Measurements from ENCODE around the gene OTUD5.
A peak's percentile ranks its signal among the peaks of the same experiment; 100 is the strongest.
"Not testable (repeated sequence)": the region's sequence is repeated elsewhere in the genome, so short reads cannot be mapped to it uniquely, and the experiment has no call there.

OTUD5 gene

DNA sequence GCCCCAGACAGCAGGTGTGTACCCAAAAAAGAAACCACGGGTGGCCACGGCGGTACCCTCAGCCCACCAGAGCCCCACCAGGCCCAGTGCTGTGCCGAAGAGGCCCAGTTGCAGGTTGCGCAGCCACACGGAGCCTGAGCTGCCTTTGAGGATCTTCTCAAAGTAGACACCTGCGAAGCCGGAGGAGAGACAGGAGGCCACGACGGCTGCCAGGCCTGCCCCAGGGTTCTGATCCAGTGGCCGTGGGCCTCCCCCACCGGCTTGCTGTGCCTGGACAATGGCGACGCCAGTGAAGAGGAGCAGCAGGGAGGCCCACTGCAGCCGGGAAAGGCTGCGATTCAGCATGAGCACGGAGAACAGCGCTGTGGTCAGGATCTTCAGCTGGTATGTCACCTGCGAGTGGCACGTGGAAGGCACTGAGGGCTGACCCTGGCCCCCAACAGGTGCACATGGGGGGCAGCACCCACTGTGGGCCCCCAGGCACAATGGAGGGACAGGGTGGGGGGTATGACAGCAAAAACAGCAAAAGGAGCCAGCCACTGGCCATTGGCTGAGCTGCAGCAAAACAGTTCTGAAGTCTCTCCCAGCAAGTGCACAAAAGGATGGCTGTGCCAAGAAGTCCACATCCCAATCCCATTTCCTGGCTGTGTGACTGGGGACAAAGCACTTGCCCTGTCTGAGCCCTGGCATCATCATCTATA lies 52.2 kb downstream of the OTUD5 start:
- DNase-seq = no peak

DNA sequence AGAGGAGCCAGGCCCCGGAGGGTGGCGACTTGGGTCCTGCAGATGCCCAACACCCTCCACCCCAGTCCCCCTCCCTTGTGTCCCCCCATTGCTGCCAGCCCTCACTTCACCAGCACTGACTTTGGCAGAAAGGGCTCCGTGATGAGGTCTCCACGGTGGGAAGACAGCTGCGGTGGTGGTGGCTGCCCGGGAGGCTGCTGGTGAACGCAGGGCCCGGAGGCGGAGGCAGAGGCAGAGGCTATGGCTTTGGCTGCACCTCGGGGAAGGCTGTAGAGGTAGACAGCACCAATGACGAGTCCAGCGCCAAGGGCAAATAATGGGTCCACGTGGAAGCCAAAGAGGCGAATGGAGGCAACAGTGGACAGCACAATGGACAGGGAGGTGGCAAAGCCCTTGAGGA lies 52.8 kb downstream of the OTUD5 start:
- no peak for DNase-seq

DNA sequence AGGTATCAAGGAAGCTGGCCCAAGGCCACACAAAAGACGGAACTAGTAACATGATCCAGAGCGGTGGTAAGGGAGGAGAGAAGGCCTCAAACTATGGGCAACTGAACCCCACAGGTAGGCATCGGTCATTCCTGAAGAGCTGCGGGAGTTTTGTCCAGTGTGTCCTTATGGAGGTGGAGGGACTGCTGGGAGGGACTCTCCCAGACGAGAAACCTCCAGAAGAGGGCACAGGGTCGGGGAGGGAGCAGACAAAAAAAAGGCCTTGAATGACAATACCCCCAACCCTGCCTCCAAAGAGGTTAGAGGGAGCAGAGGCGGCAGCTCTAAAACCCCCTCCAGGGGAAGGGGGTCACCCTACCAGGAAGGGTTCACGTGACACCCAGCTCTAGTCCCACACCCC lies 53.2 kb downstream of the OTUD5 start:
- DNase-seq = no peak

DNA sequence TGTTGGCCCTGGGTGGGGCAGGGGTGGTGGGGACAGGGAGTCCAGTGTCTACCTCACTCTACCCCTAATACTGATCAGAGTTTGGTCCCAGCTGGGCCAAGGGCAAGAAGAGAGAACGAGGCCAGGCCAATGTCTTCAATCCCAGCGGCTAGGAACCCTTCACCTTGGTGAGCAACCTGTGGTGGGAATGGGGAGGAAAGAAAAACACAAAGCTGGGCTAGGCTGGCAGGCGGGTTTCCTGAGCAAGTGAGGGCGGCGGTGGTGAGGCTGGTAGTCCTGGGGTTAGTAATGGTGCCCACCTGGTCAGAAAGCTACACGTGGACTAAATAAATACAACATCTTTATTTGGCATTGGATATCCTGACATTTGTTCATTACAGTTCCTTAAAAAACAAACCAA lies 54.1 kb downstream of the OTUD5 start:
- DNase-seq = no peak

DNA sequence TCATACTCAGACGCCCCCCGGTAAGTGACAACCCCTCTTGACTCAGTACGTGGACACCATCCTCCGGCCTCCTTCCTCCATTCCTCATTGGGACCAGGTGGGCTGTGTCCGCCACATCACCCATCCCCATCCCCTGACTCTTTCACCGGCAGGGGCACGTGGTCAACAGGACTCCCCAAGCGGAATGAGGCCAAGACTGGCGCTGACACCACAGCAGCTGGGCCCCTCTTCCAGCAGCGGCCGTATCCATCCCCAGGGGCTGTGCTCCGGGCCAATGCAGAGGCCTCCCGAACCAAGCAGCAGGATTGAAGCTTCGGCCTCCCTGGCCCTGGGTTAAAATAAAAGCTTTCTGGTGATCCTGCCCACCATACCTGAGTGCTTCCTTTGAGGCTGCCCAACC lies 54.6 kb downstream of the OTUD5 start:
- DNase-seq = no peak

DNA sequence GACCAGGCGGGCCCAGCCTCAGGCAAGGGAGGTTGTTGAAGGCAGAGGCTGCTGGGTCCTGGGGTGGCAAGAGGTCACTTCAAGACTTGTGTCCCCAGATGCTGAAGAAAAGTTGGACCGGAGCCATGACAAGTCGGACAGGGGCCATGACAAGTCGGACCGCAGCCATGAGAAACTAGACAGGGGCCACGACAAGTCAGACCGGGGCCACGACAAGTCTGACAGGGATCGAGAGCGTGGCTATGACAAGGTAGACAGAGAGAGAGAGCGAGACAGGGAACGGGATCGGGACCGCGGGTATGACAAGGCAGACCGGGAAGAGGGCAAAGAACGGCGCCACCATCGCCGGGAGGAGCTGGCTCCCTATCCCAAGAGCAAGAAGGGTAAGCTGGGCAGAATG lies 55.3 kb downstream of the OTUD5 start:
- DNase-seq = no peak

DNA sequence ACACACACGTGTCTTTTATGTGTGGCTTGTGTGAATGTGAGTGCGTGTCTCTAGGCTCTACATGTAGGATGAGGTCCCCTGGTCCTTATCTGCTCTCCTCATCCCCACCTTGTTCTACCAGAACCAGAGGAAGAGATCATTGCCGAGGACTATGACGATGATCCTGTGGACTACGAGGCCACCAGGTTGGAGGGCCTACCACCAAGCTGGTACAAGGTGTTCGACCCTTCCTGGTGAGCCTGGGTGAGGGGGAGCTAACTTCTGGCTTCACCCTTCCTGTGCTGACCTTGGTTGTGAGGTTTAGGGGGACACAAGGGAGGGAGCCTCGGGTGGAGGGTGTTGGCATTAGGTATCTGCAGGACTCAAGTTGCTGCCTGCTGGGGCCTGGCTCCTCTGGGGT lies 56.3 kb downstream of the OTUD5 start:
- no peak for DNase-seq

DNA sequence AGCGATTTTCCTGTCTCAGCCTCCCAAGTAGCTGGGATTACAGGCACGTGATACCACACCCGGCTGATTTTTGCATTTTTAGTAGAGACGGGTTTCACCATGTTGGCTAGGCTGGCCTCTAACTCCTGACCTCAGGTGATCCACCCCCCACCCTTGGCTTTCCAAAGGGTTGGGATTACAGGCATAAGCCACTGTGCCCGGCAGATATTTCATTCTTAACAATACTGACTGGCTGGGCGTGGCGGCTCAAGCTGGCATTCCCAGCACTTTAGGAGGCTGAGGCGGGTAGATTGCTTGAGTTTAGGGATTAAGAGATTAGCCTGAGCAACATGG lies 58.4 kb downstream of the OTUD5 start:
- DNase-seq = no peak

DNA sequence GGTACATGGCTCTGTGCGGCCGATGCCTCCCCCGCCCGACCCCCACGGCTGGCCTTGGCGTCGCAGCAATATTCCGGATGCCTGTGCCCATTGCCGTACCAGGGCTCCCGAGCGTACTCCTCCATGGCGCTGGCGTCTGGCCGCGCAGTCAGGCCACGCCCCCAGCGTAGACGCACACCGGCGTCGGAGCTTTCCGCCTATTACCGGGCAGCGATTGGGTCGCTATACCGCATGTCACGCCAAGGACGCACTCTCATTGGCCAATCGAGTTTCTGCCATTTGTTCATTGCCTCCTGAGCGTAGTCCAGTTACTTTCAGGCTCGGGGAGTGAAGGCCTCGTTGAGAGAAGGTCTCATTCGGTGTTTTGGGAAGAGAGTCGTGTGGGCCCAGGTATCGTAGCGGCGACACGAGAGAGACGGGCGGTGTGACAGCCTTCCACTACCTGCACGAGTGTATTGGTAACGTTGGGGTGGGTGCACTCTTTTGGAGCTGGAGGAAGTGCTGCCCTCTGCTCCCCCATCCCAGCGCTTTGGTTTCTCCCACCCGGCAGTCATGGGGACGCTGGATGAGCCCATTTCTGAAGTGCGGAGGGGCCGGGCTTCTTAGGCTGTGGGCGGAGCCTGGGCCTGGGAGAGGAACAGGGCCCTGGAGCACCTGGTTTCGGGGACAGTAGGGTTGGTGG lies 59.6 kb downstream of the OTUD5 start, which contains the start of the genes PQBP1 and TIMM17B:
Gene PQBP1, plus strand, starts transcription at position 306 of the 682 bp plus-strand sequence. CDS start 580 bp downstream, outside the sequence.
Gene TIMM17B, minus strand, starts transcription at position 144 of the 682 bp plus-strand sequence. Its CDS starts 19 bp downstream, at position 125.
- peak; percentile 67 to 76 for DNase-seq

DNA sequence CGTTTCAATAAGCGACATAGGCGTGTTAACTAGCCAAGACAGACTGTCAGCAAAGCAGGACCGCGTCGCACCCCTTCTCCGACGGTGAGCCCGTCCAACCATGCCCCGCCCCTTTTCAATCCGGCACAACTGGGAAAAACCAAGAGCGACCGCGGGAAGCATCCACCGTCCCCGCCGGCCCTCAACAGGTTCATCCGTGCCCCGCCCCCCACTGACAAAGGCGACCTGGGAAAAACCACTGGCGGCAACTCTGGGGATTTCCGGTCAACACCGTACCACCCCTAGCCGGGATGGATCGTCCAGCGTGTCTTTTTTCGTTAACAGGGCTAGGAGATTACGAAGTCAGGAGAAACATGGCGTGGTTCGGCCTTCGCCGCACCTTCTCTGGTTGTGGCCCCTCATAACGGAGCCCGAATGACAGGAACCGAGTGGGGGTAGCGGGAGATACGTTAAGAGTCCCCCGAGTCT lies 60.2 kb downstream of the OTUD5 start:
- DNase-seq = peak; percentile 10 to 43

DNA sequence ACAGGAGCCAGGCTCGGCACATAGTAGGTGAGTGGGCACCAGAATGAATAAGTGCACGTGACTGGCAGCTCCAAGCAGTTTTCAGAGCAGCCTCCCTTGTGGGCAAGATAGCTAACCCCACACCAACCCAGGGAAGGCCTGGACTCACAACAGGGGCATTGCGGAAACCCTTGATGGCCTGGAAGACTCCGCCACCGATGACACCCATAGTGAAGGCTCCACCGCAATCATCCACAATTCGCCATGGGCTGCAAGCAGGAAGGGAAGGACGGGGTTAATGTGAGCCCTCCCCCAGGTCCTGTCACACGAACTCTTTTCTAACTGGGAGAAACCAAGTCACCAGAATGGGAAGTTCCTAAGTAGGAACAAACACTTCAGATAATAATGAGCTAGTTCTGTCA lies 60.8 kb downstream of the OTUD5 start:
- DNase-seq = no peak

DNA sequence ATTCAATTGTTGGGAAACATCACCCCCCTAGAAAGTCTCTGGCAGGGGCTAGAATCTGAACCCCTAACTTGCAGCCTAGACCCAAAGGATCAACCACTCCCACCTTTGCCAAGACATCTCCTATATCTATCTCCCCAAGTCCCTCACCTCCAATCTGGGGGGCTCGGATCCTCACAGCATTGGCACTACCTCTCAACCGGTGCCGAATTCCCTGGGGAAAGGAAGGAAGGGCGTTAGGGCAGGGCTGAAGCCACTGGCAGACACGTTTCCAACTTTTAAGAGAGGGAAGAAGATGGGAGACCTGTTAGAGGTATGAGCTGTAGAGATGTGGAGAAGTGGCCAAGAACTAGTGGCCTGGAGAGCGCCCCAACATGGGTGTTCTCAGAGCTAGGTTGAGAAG lies 62.5 kb downstream of the OTUD5 start:
- DNase-seq = no peak

DNA sequence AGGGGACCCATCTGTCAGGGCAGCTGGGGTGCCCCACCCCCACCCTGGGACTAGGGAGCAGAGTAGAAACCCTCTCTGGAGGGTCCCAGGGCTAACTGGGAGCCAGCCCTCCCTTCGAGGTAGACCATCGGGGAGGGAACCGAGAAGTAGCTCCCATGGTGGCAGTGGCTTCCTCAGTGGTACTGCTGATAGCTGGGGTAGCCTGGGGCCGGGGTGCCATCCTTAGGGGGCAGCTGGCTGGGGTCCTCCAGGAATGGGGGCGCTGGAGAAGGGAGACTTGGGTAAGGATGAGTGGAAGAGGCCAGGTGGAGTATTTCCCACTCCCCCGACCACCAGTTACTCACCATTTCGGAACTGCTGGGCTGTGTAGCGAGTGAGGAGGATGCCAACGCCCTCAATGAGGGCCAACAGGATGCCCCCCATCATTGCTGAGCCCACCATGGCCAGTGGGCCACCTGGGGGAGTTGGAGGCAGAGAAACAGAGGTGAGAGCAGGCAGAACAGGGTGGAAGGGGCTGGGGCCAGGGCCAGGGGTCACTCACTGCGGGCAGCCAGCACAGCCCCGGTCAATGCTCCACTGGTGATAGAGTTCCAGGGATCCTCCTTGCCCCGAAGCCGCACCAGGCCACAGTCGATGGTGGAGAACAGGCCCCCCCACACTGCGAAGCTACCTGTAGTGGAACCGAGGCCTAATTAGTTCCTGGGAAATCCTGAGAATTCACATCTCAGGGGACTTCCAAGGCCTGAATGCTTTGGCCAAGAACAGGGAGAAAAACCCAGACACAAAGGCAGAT lies 63.7 kb downstream of the OTUD5 start:
- DNase-seq = no peak

DNA sequence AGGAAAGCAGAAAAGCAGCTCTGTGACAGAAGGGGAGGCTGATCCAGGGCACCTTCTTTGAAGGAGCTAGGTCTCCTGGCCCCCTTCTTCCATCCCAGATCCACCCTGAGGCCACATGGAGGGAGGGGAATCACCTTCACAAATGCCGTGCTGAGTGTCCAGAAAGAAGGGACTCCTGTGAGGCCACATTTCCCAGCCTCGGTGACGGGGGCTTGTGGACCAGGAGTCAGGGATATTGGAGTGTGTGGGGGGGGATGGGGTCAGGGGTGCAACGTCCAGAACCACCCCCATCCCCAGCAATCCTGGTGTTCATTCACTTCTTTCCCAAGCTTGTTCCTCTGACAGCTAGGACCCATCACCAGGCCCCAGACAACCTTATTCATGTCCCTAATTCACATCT lies 64.5 kb downstream of the OTUD5 start:
- DNase-seq = no peak

DNA sequence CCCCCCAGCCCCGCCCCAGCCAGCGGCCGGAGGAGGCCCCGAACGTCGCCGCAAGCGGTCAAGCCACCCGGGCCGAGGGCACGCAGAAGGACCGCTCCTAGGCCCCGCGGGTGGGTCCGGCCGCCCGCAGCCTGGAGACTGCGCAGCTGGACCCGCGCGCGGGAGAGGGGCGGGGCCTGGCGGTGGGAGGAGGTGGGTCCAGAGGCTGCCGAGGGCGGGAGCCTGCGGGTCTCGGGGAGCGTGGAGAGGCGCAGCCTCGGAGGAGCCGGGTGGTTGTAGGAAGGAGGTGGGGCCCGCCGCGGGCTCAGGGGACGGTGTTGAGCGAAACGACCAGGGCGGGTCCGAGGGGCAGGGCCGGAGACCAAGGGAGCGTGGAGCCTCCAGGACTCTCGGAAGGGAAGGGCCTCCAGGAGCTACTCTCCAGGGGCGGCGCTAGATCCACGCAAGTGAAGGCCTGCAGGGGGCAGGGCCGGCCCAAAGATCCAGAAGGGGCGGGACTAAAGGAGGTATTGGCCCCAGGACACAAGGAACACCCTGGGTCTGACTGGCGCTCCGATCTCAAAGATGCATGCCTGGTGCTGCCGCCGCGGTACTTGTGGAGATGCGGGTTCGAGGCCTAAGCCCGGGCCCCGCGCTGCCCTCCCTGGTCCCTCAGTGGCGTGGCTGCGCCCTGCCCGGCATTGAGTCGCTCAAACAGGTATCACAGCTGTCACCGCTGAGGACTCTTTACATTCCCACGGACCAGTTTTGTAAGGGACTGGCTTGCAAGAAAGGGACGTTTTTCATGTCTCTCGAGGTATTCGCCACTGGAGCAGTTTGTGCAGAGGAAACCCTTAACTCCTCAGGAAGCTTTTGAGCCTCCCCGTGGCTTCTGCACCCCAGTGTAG lies 65.8 kb downstream of the OTUD5 start:
- DNase-seq = peak; percentile 41 to 69

DNA sequence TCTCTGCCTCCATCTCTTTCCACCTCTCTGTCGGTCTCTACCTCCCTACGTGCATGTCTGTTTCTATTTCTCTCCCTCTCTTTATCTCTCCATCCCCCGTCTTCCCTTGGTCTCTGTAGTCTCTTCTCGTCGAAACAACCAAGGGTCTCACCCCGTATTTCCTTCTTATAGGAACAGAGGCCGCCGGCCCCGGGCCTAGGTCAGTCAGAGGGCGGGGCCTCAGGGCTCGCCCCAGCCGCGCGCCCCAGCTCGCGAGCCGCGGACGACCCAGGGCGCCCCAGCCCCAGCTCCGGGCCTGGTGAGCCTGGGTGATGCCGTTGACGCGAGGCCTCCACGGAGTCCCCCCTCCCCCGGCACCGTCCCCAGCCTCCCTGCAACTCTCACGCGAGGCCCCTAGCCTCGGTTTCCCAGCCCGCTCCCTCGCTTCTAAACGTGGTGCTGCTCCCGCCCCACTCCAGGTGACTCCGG lies 66.4 kb downstream of the OTUD5 start:
- DNase-seq = no peak

DNA sequence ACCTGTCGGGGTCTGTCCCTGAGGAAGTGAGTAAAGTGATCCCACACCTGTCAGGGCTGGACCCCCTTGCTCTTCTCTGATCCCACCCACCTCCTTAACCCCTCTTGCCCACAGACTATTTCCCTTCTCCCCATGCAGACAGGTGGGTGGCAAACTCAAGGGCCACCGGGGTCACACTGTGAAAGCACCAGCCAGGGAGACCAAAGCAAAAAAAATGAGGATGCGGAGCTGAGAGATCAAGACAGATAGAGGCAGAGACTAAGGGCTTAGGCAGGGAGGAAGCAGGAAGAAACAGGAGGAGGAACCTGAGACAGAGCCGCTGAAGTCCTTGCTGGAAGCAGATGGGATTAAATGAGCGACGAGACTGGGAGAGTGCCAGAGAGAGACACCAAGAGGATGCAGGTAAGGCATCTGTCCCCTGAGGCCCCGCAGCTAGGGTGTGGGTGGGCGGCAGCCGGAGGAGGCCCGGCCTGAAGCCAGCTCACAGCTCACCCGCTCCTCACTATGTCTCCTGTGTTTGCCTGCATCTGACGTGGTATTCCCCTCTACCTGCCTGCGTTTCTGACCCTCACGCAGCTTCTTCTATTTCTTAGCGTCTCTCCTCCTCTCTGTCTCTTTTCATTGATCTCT lies 67.0 kb downstream of the OTUD5 start:
- DNase-seq = no peak

DNA sequence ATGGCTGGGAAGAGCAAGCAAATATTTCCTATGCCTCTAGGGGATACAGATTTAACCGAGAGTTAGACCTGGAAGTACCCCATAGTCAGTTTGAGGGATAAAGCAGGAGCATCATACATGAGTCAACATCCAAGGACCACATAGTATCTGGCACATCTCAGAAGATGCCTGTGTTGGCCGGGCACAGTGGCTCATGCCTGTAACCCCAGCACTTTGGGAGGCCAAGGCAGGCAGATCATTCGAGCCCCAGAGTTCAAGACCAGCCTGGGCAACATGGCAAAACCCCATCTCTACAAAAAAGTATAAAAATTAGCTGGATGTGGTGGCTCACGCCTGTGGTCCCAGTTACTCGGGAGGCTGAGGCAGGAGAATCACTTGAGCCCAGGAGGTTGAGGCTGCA lies 70.8 kb downstream of the OTUD5 start:
- DNase-seq = not testable (repeated sequence)

DNA sequence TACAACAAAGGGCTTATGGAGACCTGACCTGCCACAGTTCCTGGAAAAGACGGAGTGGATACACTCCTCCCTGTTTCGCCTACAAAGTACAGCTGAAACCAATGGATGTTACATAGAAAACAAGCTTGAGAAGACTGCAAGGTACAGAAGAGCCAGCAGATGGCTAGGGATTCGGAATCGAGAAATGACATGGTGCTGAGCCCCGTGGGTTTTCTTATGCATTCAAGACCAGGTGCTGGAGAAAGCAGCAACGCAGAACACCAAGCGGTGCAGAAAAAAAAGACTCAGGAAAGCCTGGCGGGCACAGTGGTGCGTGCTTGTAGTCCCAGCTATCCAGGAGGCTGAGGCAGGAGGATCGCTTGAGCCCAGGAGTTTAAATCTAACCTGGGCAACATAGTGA lies 73.7 kb downstream of the OTUD5 start:
- no peak for DNase-seq

DNA sequence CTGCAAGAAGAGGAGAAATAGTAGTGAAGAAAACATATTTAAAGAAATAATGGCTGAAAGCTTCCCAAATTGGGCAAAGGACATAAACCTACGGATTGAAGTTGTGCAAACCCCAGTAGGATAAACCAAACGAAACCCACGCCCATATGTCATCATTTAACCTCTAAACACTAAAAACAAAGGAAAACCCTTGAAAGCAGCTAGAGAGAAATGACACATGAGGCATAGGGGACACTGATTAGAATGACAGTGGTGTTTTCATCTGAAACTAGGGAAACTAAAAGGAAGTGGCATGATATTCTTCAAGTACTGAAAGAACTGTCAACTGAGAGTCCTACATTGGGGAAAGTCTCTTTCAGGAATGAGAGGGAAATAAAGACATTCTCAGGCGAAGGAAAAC lies 80.5 kb downstream of the OTUD5 start:
- not testable (repeated sequence) for DNase-seq
